Measurements from ENCODE around the gene TSPAN15. TPM values are rescaled to one million over a fixed set of nuclear protein-coding genes. Genes with fewer than 3 reads are reported as not detected.
A peak's percentile ranks its signal among the peaks of the same experiment; 100 is the strongest.

The TSPAN15 gene
- total RNA-seq (ENCODE audit: unreplicated experiment), result 49.8 TPM
- long read RNA-seq, transcript TSPAN15-201 (8 exons, 1,698 nt), result major isoform, 48 of 57 reads
- long read RNA-seq, partial matches to known transcripts, result 3 of 57 reads
- long read RNA-seq, other reads (novel, unspliced or antisense), result 6 of 57 reads

- Mint-ChIP-seq H3K27ac (ENCODE audit: unreplicated experiment) (peak within 1 kb of the TSS; percentile 86), H3K27me3 (ENCODE audit: unreplicated experiment) (peaks cover 7% of the 10 kb centered on the region), H3K36me3 (ENCODE audit: unreplicated experiment) (no peaks in the 10 kb centered on the region), H3K9me3 (ENCODE audit: unreplicated experiment) (peaks cover 5% of the 10 kb centered on the region), H3K4me3 (ENCODE audit: unreplicated experiment) (peak within 1 kb of the TSS; percentile 91), H3K4me1 (ENCODE audit: low read depth, unreplicated experiment) (peaks cover 20% of the 10 kb centered on the region)
- no peak for TF ChIP-seq CTCF (IDR thresholded peaks at IDR 0.05; ENCODE audit: partially characterized antibody, unreplicated experiment)
- DNase-seq, result peak; percentile 91
These were observed at the start of gene TSPAN15 for GRCh38 chr10:69451209-69451783. Gene TSPAN15 (plus strand): TSS chr10:69451465. CDS start chr10:69451595, 130 bp downstream.

DNA sequence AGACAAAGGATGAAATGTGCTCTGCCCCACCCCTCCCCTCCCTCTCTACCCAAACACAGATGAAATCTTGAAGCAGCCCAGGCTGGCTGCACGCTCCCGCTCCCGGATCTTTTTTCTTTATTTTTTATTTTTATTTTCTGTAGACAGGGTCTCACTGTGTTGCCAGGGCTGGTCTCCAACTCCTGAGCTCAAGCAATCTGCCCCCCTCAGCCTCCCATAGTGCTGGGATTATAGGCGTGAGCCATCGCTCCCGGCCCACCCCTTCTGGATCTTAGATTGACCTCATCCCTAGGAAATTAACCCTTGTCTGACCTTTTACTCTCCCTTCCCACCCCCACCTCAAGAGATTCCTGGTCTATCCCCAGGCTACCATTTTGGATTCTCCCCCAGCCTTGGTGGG, 48.9 kb upstream of the TSPAN15 start:
- Mint-ChIP-seq H3K27me3 (ENCODE audit: unreplicated experiment) (peaks cover 5% of the 10 kb centered on the region), H3K9me3 (ENCODE audit: unreplicated experiment) (peaks cover 11% of the 10 kb centered on the region), H3K4me1 (ENCODE audit: low read depth, unreplicated experiment) (peaks cover 16% of the 10 kb centered on the region), H3K4me3 (ENCODE audit: unreplicated experiment) (no peak overlapping the region), H3K27ac (ENCODE audit: unreplicated experiment) (no peak overlapping the region), H3K36me3 (ENCODE audit: unreplicated experiment) (peaks cover 10% of the 10 kb centered on the region)
- no peak for DNase-seq
- no peak for TF ChIP-seq CTCF (IDR thresholded peaks at IDR 0.05; ENCODE audit: partially characterized antibody, unreplicated experiment)

DNA sequence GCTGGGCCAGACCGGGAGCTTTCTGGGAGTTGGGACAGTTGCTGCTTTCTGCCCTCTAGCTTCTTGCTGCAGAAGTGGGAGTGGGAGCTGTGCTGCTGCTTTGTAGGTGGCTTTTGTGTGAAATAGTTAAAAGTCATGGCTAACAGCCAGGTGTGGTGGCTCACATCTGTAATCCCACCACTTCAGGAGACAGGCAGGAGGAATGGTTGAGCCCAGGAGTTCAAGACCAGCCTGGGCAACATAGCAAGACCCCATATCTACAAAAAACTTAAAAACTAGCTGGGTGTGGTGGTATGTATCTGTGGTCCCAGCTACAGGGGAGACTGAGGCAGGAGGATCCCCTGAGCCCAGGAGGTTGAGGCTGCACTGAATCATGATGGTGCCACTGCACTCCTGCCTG, 48.2 kb upstream of the TSPAN15 start:
- DNase-seq, result no peak
- H3K36me3 Mint-ChIP-seq (ENCODE audit: unreplicated experiment), result peaks cover 10% of the 10 kb centered on the region

DNA sequence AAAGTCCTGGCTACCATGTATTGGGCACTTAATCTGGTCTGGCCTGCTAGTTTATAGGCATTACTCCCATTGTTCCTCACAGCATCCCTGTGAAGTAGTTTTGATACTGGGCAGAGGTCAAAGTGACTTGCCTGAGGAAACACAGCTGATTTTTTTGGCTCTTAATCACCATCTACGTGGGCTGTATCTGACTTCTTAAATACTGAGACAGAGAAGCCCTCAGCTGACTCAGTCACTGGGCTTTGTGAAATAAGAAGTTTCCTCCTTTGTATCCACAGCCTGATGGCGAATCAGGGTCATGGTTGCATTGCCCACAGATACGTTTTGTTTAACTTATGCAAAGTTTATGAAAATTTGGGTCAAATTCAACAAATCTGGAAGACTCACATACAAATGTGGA, 47.7 kb upstream of the TSPAN15 start:
- DNase-seq, result no peak
- Mint-ChIP-seq H3K27me3 (ENCODE audit: unreplicated experiment) (peaks cover 5% of the 10 kb centered on the region), H3K4me3 (ENCODE audit: unreplicated experiment) (no peak overlapping the region)

More for the DNA sequence above, 48.2 kb upstream of the TSPAN15 start:
- no peak overlapping the region for H3K27ac Mint-ChIP-seq (ENCODE audit: unreplicated experiment)
- TF ChIP-seq CTCF (IDR thresholded peaks at IDR 0.05; ENCODE audit: partially characterized antibody, unreplicated experiment), result no peak
- no peak overlapping the region for H3K4me3 Mint-ChIP-seq (ENCODE audit: unreplicated experiment)
- peaks cover 5% of the 10 kb centered on the region for H3K27me3 Mint-ChIP-seq (ENCODE audit: unreplicated experiment)
- H3K4me1 Mint-ChIP-seq (ENCODE audit: low read depth, unreplicated experiment), result peaks cover 17% of the 10 kb centered on the region
- peaks cover 13% of the 10 kb centered on the region for H3K9me3 Mint-ChIP-seq (ENCODE audit: unreplicated experiment)

More for the DNA sequence above, 47.7 kb upstream of the TSPAN15 start:
- TF ChIP-seq CTCF (IDR thresholded peaks at IDR 0.05; ENCODE audit: partially characterized antibody, unreplicated experiment), result no peak
- Mint-ChIP-seq H3K9me3 (ENCODE audit: unreplicated experiment) (peaks cover 18% of the 10 kb centered on the region), H3K4me1 (ENCODE audit: low read depth, unreplicated experiment) (peaks cover 20% of the 10 kb centered on the region), H3K36me3 (ENCODE audit: unreplicated experiment) (peaks cover 10% of the 10 kb centered on the region), H3K27ac (ENCODE audit: unreplicated experiment) (no peak overlapping the region)
